Diencephalon (tissue), 1 donor: ENCODE results near the gene NUP155. TPM values are rescaled to one million over a fixed set of nuclear protein-coding genes. Genes with fewer than 3 reads are reported as not detected.

Experiments
- small RNA-seq: library from RNA; depleted of rRNA; stranded (forward); fragments of <200 nt; gene quantifications from one replicate; pipeline ENCODE3, GENCODE V24; 2014
- total RNA-seq: library from RNA; depleted of rRNA; stranded (reverse); fragments of >200 nt; gene quantifications from one replicate; pipeline ENCODE4 v1.2.3, GENCODE V29; 2014

The NUP155 gene
- 53.5 TPM for total RNA-seq

DNA sequence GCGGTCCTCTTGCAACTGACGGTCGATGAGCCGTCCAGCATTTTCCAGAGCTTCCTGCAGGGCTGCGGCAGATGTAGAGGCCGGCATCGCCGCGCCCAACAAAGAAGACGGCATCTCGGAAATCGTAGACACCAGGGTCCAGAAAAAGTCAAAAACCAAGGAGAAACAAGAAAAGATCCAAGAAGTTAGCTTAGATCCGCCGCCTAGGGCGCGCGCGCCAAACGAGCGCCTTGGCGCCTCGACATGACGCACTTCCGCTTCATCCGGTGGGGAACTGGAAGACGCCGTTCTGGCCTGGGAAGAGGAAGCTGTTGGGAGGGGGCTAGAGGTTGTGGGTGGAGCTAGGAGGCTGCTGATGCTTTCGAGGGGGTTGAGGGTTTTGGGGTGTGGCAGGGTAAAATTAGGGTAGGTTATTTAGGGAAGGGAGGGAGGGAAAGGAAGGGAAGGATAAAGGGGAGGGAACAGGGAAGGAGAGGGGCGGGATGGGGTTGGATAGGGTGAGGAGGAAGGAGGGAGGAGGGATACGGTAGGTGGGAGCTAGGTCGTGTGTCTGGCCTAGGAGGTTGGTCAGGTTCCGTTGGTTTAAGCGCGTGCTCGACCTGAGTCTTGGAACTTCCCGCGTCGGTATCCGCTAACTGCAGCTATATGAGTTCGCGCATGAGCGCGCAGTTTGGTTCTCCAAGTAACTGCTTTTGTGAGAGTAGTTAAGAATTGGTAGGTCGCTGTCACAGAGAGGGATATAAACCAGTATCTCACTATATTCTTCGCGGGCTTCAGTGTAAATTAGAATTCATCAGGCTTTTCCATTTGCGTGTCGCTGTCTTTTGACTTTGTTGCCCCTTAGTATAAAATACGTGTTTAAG is at the start of gene NUP155:
Gene NUP155, minus strand, starts transcription at position 243 of the 863 bp plus-strand sequence. Its CDS starts 129 bp downstream, at position 114.

DNA sequence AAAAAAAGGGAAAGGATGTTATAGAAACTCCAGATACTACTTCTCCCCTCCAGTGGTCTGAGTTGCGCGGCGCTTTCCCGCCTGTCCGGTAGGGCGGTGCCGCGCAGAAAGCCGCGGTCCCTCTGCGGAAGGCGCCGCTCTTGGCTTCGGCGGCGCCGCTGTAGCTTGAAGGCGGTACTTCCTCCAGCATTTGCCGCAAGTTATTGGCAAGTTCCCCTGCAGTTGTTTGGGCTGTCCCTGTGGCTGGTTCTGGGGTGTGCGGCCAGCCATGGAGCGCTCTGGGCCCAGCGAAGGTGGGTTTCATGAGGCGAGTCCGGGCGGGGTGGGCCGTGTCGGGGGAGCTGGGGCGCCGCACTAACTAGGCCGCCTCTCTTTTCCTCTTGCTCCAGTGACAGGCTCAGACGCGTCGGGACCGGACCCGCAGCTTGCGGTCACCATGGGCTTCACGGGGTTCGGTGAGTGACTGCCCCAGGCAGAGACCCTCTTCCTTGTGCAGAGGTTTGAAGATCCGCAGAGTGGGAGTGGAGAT is 8.3 kb upstream of the NUP155 start, which contains the start of gene WDR70:
Gene WDR70, plus strand, starts transcription at position 219 of the 529 bp plus-strand sequence. Its CDS starts 50 bp downstream, at position 269.

DNA sequence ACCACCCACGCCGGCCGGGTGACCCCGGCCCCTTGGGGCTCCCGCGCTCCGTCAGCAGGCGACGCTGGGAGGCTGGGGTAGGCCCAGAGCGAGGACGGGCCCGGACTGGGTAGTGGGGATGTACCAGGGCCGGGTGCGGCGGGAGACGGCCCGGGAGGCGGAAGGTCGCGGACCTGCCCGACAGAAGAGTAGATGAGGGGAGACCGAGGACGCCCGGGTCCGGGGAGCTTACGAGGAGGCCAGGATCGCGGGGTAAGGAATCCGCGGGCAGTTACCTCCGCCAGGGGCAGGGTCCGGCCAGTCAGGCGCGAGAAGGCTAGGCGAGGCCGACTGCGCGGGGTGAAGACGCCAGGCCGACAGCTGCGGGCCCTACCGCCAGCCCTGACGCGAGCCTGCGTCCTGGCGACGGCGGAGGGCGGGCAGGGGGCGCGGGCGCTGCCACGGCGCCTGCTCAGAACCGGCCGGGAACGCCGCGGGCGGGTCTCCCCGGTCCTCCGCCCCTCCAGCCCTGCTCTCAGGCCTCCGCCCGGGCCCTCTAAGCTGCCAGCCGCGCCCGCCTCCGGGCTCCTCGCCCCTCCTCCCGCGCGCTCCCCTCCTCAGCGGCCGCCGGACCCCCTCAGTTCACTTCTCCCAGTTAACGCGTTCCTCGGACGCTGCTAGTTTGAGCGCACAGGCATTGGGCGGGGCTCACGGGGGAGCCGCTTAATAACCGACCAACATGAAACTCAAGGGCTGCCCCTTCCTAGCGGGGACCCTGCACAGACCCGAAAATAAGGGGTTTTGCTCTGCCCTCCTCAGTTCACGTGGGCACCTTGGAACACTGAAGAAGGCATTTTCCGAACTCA is 121.7 kb downstream of the NUP155 start, which contains the start of gene CPLANE1:
Gene CPLANE1, minus strand, starts transcription at position 407 of the 845 bp plus-strand sequence. CDS start 1,678 bp downstream, outside the sequence.

Small RNAs within 50 kb of the gene (small RNA-seq; reads per million reads assigned to genes)
- gene RNU7-75P = not detected

Other genes starting within 250 kb of the NUP155 start
- 77.7 TPM for gene CPLANE1, start 121.7 kb downstream of the NUP155 start, total RNA-seq
- 31.1 TPM for gene WDR70, start 8.2 kb upstream of the NUP155 start, total RNA-seq